Spleen (tissue), 7 donors: ENCODE results near the gene CX3CR1.

Experiments
- POLR2A ChIP-seq, 3 donors: fragments of 450-650 bp; IDR thresholded peaks; one replicate each; pipeline ENCODE4 v1.5.1; 2017; ENCODE audit warnings: antibody characterized with exemption in 3 of 3, mild to moderate bottlenecking in 1 of 3
- TF ChIP-seq, protein P1 (sequence below), 11 experiments: fragments of 200-600 bp in 7 of 11; fragments of 450-650 bp in 4 of 11; sonication (generic) in 4 of 11; IDR thresholded peaks in 8 of 11; conservative IDR thresholded peaks in 3 of 11; 1 replicate in 7 of 11; 2 replicates in 4 of 11; pipeline versions ENCODE4 v1.4.0 to v1.8.0; 2016 to 2021; ENCODE audit warnings: antibody characterized with exemption in 11 of 11, inconsistent platforms in 4 of 11, mild to moderate bottlenecking in 1 of 11
- donor health status: DM: no; HTN: no; CAD: no; lungs with moderate emphysema.
- donor health status: DM: no; HTN: no; CAD: no.
- donor health status: DM: no; HTN: no; CAD: no.

DNA sequence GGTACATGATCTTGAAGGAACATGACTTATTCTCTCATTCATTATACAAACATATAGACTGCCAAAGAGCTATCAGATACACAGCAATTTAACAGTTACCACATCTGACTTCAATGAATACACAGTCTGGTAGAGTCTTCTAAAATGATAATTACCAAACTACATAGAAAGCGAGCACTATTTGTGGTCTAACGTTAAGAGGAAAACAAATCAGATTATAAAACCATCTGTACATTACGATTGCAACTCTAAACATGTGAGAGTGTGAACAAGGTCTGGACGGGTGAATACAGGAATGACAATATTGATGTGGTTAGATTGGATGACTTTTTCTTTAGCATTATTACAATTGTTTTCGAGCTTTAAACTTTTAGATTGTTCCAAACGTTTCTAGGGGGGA, 16.3 kb downstream of the CX3CR1 start:
- TF ChIP-seq, protein P1, sequence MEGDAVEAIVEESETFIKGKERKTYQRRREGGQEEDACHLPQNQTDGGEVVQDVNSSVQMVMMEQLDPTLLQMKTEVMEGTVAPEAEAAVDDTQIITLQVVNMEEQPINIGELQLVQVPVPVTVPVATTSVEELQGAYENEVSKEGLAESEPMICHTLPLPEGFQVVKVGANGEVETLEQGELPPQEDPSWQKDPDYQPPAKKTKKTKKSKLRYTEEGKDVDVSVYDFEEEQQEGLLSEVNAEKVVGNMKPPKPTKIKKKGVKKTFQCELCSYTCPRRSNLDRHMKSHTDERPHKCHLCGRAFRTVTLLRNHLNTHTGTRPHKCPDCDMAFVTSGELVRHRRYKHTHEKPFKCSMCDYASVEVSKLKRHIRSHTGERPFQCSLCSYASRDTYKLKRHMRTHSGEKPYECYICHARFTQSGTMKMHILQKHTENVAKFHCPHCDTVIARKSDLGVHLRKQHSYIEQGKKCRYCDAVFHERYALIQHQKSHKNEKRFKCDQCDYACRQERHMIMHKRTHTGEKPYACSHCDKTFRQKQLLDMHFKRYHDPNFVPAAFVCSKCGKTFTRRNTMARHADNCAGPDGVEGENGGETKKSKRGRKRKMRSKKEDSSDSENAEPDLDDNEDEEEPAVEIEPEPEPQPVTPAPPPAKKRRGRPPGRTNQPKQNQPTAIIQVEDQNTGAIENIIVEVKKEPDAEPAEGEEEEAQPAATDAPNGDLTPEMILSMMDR (IDR thresholded peaks at IDR 0.05 in 8 of 11, conservative IDR thresholded peaks at IDR 0.05 in 3 of 11) = no peak
- TF ChIP-seq POLR2A (IDR thresholded peaks at IDR 0.05) = no peak
